Psoas muscle (tissue), 8 donors: ENCODE results near the gene VAV2. TPM values are rescaled to one million over a fixed set of nuclear protein-coding genes. Genes with fewer than 3 reads are reported as not detected.
A peak's percentile ranks its signal among the peaks of the same experiment; 100 is the strongest.
"Not testable (repeated sequence)": the region's sequence is repeated elsewhere in the genome, so short reads cannot be mapped to it uniquely, and the experiment has no call there.

Experiments
- ATAC-seq, 4 donors: fragments of 200-7000 bp; cut with Tn5 transposase; one replicate each; pipeline ENCODE4 v1.9.1; 2020; ENCODE audit warnings: moderate library complexity in 3 of 4, mild to moderate bottlenecking in 2 of 4
- DNase-seq, 2 donors: peaks; one replicate each; pipeline ENCODE4 v3.0.0-alpha.2; 2020
- H3K27ac ChIP-seq: fragments of 200-600 bp; one replicate; pipeline ENCODE4 v1.8.0; 2022
- H3K27me3 ChIP-seq, 3 donors: fragments of 200-600 bp in 1 of 3; one replicate each; pipeline versions ENCODE4 v1.6.1 to v1.8.0; 2013 to 2022; ENCODE audit warnings: low read length in 2 of 3, mild to moderate bottlenecking in 2 of 3, moderate library complexity in 1 of 3; ENCODE audit not compliant: insufficient read depth in 3 of 3
- H3K36me3 ChIP-seq, 2 donors: fragments of 200-600 bp in 1 of 2; one replicate each; pipeline versions ENCODE4 v1.6.1 to v1.8.0; 2013 to 2022; ENCODE audit warnings: low read depth in 1 of 2, mild to moderate bottlenecking in 1 of 2, moderate library complexity in 1 of 2; ENCODE audit not compliant: insufficient read depth in 1 of 2
- H3K4me1 ChIP-seq: fragments of 200-600 bp; one replicate; pipeline ENCODE4 v1.8.0; 2022
- H3K4me3 ChIP-seq: fragments of 200-600 bp; one replicate; pipeline ENCODE4 v1.8.0; 2022; ENCODE audit warnings: mild to moderate bottlenecking
- H3K9me3 ChIP-seq: fragments of 200-600 bp; one replicate; pipeline ENCODE4 v1.8.0; 2022
- WGBS, 3 donors: extraction: QIAGEN DNeasy Blood & Tissue Kit; methylation state at CpG; one replicate each; pipeline versions ENCODE4 v1.1.6 to v1.1.7; 2013; 5-methylcytosine and 5-hydroxymethylcytosine counted together
- intact Hi-C, 2 donors: fragments of 100-400 bp; cut with DNase I; formaldehyde crosslinking; loops; one replicate each; pipeline versions ENCODE4 v1.11.0 to v1.14.2; 2022
- polyA plus RNA-seq, 3 donors: library from polyadenylated mRNA; stranded (reverse); fragments of 200-250 nt; gene quantifications; one replicate each; pipeline ENCODE4 v1.2.3, GENCODE V29; 2013
- total RNA-seq, 4 donors: library from RNA; stranded (reverse); fragmentation: NEBNext Ultra II Directional in 2 of 4; extraction: Animal tissue kit (Norgen Biotek cat#: 25700) in 2 of 4; gene quantifications; one replicate each; pipeline versions ENCODE4 v1.2.1 to v1.2.4, GENCODE V29; 2021 to 2023
- TF ChIP-seq, protein P1 (sequence below): fragments of 200-600 bp; IDR thresholded peaks from one replicate; pipeline ENCODE4 v1.8.0; 2022; ENCODE audit warnings: antibody characterized with exemption
- donor health status: healthy with polysubstance abuse.
- donor health status: DM: no; HTN: no; CAD: no; lungs with moderate emphysema.
- donor health status: Bipolar disorder and iron deficiency.
- donor health status: healthy.
- donor health status: DM: yes; HTN: yes; CAD: no.
- donor health status: DM: no; HTN: no; CAD: no.
- donor health status: DM: no; HTN: no; CAD: no.
- donor health status: DM: yes; HTN: yes; CAD: no.

VAV2 gene
- total and polyA plus RNA-seq, 7 donors = 0.70 to 2.9 (median 1.4) TPM

DNA sequence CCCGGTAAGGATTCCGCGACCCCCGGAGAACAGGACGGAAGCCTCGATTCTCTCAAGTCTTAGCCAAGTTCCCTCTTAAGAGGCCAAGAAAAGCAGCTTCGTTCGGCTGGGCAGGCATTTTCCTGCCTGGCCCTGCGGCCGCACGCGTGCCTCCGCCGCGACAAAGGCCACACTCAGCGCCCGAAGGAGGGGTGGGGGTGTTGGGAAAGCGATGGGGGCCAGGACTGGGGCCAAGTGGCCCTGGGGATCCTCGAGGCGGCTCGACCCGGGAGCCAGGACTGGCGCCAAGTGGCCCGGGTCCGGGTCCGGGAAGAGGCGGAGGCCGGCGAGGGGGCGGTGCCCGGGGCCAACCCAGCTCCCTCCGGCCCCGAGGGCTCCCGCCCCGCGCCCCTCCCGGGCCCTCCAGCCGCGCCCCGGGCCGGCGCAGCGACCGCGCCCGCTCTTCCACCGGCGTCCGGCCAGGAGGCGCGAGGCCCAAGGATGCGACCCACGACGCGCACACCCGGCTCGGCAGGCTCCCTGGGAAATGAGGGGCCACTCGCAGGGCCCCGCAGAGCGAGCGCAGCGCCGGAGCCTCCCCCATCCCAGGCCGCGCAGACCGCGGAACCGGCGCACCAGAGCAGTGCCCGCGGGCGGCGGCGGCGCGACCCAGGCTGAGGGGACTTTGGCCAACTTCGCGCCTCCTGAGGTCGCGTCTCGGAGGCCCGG lies 756 bp downstream of the VAV2 start:
- Histone ChIP-seq H3K4me3 (peak overlapping the region; percentile 64), H3K27ac (no peak overlapping the region), H3K36me3 (no peaks in the 10 kb centered on the region), H3K4me1 (peaks cover 4% of the 10 kb centered on the region), H3K9me3 (no peaks in the 10 kb centered on the region), H3K27me3 (peaks cover 0 to 57% (median 8%) of the 10 kb centered on the region in 3 donors)
- TF ChIP-seq, protein P1, sequence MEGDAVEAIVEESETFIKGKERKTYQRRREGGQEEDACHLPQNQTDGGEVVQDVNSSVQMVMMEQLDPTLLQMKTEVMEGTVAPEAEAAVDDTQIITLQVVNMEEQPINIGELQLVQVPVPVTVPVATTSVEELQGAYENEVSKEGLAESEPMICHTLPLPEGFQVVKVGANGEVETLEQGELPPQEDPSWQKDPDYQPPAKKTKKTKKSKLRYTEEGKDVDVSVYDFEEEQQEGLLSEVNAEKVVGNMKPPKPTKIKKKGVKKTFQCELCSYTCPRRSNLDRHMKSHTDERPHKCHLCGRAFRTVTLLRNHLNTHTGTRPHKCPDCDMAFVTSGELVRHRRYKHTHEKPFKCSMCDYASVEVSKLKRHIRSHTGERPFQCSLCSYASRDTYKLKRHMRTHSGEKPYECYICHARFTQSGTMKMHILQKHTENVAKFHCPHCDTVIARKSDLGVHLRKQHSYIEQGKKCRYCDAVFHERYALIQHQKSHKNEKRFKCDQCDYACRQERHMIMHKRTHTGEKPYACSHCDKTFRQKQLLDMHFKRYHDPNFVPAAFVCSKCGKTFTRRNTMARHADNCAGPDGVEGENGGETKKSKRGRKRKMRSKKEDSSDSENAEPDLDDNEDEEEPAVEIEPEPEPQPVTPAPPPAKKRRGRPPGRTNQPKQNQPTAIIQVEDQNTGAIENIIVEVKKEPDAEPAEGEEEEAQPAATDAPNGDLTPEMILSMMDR = no peak
- intact Hi-C loops = loop anchor here in 1 of 2 donors (5.0 kb wide), 1 partner anchor 111 kb away; no protein-coding TSS in a partner anchor
- no peak for ATAC-seq
- peak; percentile 55 to 56 for DNase-seq
- 1 to 6% (median 4%) methylated on average over 40 to 82 of the region's 82 CpGs for WGBS, 3 donors

DNA sequence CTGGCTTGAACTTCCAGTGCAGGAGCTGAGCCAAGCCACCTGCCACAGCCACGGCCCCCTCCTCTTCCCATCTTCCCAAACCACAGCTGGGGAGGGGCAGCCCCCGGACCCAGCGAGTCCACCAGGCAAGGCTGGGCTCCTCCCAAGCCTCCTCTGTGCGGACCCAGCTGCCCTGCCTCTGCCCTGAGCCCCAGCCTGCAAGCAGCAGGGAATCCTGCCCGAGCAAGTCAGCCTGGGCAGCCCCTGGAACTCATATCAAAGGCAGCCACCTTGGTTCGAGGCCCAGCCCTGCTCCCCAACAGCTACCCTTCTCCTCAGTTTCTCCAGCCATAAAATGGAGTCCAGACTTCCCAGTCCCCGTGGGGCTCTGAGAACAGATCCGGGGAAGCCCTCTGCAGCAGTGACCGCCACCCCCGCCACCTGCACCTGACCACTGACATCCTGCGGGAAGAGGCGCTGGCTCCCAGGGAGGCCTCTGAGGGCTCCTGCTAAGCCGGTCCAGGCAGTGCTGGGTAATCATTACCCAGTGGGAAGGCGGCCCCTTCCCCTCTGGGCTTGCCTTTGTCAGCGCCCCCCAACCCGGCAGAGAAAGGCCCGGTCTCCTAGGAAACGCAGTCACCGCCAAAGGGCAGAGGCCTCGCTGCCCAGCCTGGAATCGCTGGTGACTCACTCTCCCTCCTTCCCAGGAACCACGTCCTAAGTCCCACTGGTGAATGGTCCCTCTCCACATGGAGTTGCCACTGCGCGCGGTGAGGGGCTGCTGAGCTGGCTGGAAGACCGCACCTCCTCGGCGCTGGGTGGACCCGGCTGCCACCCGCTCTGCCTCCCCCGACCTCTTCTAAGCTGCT lies 1.5 kb downstream of the VAV2 start:
- Histone ChIP-seq H3K36me3 (no peaks in the 10 kb centered on the region), H3K9me3 (no peaks in the 10 kb centered on the region), H3K27me3 (peaks cover 0 to 49% (median 8%) of the 10 kb centered on the region in 3 donors), H3K4me1 (peaks cover 4% of the 10 kb centered on the region), H3K27ac (no peak overlapping the region), H3K4me3 (peak overlapping the region; percentile 64)
- intact Hi-C loops = loop anchor here in 1 of 2 donors (5.0 kb wide), 1 partner anchor 112 kb away; no protein-coding TSS in a partner anchor
- DNase-seq = peak; percentile 62 to 71
- TF ChIP-seq, protein P1 = no peak
- WGBS, 3 donors = 30 to 46% (median 37%) methylated on average over 27 to 31 of the region's 31 CpGs
- ATAC-seq = no peak

DNA sequence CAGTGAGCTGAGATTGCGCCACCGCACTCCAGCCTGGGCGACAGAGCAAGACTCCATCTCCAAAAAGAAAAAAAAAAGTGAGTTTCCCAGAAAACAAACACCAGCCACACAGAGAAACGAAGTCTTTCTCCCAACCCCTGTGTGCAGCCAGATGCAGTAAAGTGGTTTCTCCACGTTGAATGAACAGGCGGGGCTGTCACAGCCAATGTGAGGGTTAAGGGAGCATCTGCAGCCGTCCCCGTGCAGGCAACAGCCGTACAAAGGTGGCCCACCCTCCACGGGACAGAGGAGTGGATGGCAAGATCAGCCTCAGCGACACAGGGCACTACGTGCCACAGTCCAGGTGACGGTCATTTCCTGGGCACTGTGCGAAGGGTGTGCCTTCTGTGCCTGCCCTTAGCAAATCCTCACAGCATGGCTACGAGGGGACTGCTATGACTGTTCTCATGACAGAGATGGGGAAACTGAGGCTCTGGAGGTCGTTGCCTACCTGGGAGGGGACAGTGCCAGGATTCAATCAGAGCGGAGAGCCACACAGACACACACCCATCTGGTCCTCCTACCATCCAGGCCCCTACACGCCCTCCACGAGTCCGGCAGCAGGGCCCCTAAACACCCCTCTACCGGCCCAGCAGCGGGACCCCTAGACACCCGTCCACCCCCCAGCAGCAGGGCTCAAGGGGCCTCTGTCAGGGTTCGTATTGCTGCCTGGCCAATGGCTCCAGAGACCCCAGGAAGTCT lies 2.3 kb downstream of the VAV2 start:
- Histone ChIP-seq H3K4me3 (no peak overlapping the region), H3K27ac (no peak overlapping the region), H3K9me3 (no peaks in the 10 kb centered on the region), H3K27me3 (peaks cover 0 to 43% (median 8%) of the 10 kb centered on the region in 3 donors), H3K4me1 (peaks cover 4% of the 10 kb centered on the region), H3K36me3 (no peaks in the 10 kb centered on the region)
- intact Hi-C loops = loop anchor here in 1 of 2 donors (5.0 kb wide), 1 partner anchor 113 kb away; no protein-coding TSS in a partner anchor
- TF ChIP-seq, protein P1 = no peak
- 74 to 82% (median 76%) methylated on average over 22 to 24 of the region's 24 CpGs for WGBS, 3 donors
- DNase-seq = peak in 1 of 2 donors; percentile 19
- no peak for ATAC-seq

DNA sequence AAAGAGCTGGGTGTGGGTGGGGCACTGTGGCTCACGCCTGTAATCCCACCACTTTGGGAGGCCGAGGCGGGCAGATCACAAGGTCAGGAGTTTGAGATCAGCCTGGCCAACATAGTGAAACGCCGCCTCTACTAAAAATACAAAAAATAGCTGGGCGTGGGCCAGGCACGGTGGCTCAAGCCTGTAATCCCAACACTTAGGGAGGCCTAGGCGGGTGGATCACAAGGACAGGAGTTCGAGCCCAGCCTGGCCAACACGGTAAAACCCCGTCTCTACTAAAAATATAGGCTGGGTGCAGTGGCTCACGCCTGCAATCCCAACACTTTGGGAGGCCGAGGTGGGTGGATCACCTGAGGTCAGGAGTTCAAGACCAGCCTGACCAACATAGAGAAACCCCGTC lies 3.4 kb downstream of the VAV2 start:
- H3K4me1 ChIP-seq, H3K9me3 ChIP-seq, H3K27ac ChIP-seq, H3K36me3 ChIP-seq, ATAC-seq, intact Hi-C loops, H3K4me3 ChIP-seq: not testable (repeated sequence)
- DNase-seq = peak in 1 of 2 donors; percentile 9
- whole genome bisulfite sequencing, 3 donors = 85 to 90% (median 88%) methylated on average over 14 of the region's 14 CpGs
- peaks cover 0 to 33% (median 8%) of the 10 kb centered on the region in 3 donors for H3K27me3 ChIP-seq
